ENCODE measurements around the gene C12orf42. TPM values are rescaled to one million over a fixed set of nuclear protein-coding genes. Genes with fewer than 3 reads are reported as not detected.

Gene C12orf42
- total and polyA plus RNA-seq, 9 donors, result not detected

DNA sequence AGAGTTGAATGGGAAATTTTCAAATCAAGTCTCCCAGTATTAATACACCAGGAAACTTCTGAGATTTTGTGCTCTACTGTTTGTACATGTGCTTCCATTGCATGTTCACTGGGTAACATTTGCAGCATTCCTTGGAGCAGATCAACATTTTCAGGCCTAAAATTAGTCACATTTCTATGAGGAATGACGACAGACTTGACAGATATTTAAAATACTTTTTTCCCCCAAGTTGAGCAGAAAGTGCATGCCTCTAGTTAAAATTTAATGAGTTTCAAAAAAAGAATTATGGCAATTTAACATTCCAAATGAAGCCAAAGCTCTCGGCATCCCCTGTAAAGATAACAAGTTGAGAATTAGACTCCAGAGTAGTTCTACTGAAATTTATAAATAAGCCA is 72.3 kb downstream of the C12orf42 start:
- no peaks in the 10 kb centered on the region for H3K4me1 ChIP-seq (ENCODE audit: insufficient read depth)
- no peaks in the 10 kb centered on the region for H3K27me3 ChIP-seq
- no peak for DNase-seq
- WGBS, 3 donors, result 10 to 14% (median 10%) methylated on average over 2 of the region's 2 CpGs
- H3K36me3 ChIP-seq, result no peaks in the 10 kb centered on the region
- no peaks in the 10 kb centered on the region for H3K9me3 ChIP-seq
- no peak overlapping the region for H3K27ac ChIP-seq
- intact Hi-C loops (cut with DNase I), result no loop called here
- H3K4me3 ChIP-seq, result no peak overlapping the region
- TF ChIP-seq, protein P1, sequence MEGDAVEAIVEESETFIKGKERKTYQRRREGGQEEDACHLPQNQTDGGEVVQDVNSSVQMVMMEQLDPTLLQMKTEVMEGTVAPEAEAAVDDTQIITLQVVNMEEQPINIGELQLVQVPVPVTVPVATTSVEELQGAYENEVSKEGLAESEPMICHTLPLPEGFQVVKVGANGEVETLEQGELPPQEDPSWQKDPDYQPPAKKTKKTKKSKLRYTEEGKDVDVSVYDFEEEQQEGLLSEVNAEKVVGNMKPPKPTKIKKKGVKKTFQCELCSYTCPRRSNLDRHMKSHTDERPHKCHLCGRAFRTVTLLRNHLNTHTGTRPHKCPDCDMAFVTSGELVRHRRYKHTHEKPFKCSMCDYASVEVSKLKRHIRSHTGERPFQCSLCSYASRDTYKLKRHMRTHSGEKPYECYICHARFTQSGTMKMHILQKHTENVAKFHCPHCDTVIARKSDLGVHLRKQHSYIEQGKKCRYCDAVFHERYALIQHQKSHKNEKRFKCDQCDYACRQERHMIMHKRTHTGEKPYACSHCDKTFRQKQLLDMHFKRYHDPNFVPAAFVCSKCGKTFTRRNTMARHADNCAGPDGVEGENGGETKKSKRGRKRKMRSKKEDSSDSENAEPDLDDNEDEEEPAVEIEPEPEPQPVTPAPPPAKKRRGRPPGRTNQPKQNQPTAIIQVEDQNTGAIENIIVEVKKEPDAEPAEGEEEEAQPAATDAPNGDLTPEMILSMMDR (IDR thresholded peaks at IDR 0.05), result no peak
- TF ChIP-seq EP300 (IDR thresholded peaks at IDR 0.05), result no peak
- no peak for TF ChIP-seq POLR2A (IDR thresholded peaks at IDR 0.05)

DNA sequence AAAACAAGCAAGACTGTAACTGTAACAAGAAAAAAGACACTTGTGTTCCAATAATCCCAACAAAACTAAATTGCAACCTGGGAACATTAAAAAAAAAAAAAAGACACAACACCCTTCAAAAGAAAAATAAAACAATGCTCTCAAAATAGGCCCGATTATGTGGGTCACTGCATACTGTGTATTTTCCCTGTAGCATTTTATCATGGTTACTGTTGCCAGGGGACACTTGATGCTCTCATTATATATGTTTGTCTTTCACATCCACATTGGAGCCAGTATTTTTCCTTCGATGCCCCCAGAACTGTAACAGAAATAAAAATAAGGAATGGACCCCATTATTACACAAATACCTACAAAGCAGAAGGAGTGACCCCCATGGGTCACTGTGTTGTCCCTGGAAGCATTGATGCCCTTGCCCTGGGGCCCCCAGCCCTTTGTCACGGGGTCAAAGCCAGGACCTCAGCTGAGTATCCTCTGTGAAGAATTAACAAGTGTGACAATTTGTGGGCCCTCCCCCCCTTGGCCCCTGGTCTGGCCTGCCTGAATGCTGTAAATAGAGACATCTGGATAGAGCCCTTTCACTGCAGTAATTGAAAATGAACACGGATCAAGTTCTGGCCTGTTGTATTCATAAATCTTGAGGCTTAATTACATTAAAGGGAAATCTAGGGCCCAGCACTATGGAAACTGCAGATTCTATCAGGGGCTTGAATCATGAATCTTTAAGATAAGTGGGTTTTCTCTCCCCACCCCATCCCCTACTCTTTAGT is 72.8 kb downstream of the C12orf42 start:
- H3K27me3 ChIP-seq, result no peaks in the 10 kb centered on the region
- H3K27ac ChIP-seq, result no peak overlapping the region
- intact Hi-C loops (cut with DNase I), result no loop called here
- no peak overlapping the region for H3K4me3 ChIP-seq
- H3K4me1 ChIP-seq (ENCODE audit: insufficient read depth), result no peaks in the 10 kb centered on the region
- no peaks in the 10 kb centered on the region for H3K36me3 ChIP-seq
- no peaks in the 10 kb centered on the region for H3K9me3 ChIP-seq
- 29 to 30% (median 30%) methylated on average over 4 of the region's 4 CpGs for WGBS, 3 donors
- TF ChIP-seq POLR2A (IDR thresholded peaks at IDR 0.05) (no peak), EP300 (IDR thresholded peaks at IDR 0.05) (no peak)
- TF ChIP-seq, protein P1 (IDR thresholded peaks at IDR 0.05), result no peak
- DNase-seq, result no peak

DNA sequence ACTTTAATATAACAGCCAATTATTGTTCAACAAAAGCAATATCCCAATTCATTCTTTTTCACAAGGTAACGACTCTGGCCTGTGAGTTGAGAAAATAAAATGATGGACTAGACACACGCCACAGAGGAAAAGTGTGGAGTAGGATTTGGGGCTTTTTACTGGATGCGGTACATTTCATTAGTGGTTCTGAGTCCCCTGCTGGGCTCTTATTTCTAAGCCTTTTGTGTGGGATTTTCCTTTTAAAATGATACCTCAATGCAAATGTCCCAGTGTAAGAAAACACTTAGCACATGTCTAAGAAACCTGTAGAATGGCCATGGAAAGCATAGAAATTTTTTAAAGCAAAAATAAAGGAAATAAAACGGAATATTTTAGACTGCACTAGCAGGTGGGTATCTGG is 73.4 kb downstream of the C12orf42 start:
- H3K36me3 ChIP-seq, result no peaks in the 10 kb centered on the region
- DNase-seq, result no peak
- H3K27me3 ChIP-seq, result no peaks in the 10 kb centered on the region
- no peak overlapping the region for H3K4me3 ChIP-seq
- intact Hi-C loops (cut with DNase I), result no loop called here
- TF ChIP-seq, protein P1 (IDR thresholded peaks at IDR 0.05), result no peak
- TF ChIP-seq POLR2A (IDR thresholded peaks at IDR 0.05) (no peak), EP300 (IDR thresholded peaks at IDR 0.05) (no peak)
- 66 to 75% (median 72%) methylated on average over 4 of the region's 4 CpGs for WGBS, 3 donors
- H3K27ac ChIP-seq, result no peak overlapping the region
- no peaks in the 10 kb centered on the region for H3K4me1 ChIP-seq (ENCODE audit: insufficient read depth)
- H3K9me3 ChIP-seq, result no peaks in the 10 kb centered on the region

DNA sequence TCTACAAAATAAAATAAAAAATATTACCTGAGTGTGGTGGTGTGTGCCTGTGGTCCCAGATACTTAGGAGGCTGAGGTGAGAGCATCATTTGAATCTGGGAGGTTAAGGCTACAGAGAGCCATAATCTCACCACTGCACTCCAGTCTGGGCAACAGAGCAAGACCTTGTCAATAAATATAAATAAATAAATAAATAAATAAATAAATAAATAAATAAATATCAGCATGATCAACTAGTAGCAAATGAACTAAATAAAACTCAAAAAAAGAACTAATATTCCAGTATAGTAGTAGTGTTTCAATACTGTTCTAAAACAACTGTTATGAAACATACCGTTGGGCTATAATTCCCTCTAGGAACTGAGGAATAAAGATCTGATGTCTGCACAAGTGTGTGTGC is 74.4 kb downstream of the C12orf42 start:
- Histone ChIP-seq H3K9me3 (no peaks in the 10 kb centered on the region), H3K4me3 (no peak overlapping the region), H3K4me1 (ENCODE audit: insufficient read depth) (no peaks in the 10 kb centered on the region), H3K27me3 (no peaks in the 10 kb centered on the region), H3K36me3 (no peaks in the 10 kb centered on the region), H3K27ac (no peak overlapping the region)
- TF ChIP-seq POLR2A (IDR thresholded peaks at IDR 0.05) (no peak), EP300 (IDR thresholded peaks at IDR 0.05) (no peak)
- TF ChIP-seq, protein P1 (IDR thresholded peaks at IDR 0.05), result no peak
- intact Hi-C loops (cut with DNase I), result no loop called here
- DNase-seq, result no peak
- 85 to 86% (median 85%) methylated on average over 1 of the region's 1 CpG for WGBS, 3 donors
